Keratinocyte (primary cell): ENCODE results near the gene GPLD1. TPM values are rescaled to one million over a fixed set of nuclear protein-coding genes. Genes with fewer than 3 reads are reported as not detected.

Experiments used
- DNase-seq: peaks from one replicate; pipeline ENCODE4 v3.0.0-alpha.2; 2011; ENCODE audit warnings: low read depth, missing footprints, low spot score
- FAIRE-seq: peaks from 2 replicates; lab custom pipeline; 2011; peaks lifted over from hg19 to GRCh38; lab: Jason Lieb, UNC
- H2AFZ ChIP-seq: 2 replicates; pipeline ENCODE4 v1.6.0; 2012; ENCODE audit warnings: low read length, control low read depth, inconsistent platforms; ENCODE audit not compliant: control insufficient read depth
- H3K27ac ChIP-seq: 2 replicates; pipeline ENCODE4 v1.5.1; 2011; ENCODE audit warnings: low read length; ENCODE audit not compliant: control insufficient read depth, insufficient read depth
- H3K27me3 ChIP-seq: 3 replicates; pipeline ENCODE4 v1.6.0; 2011; ENCODE audit warnings: low read length; ENCODE audit not compliant: control insufficient read depth, insufficient read depth; ENCODE audit errors: extremely low read depth
- H3K36me3 ChIP-seq, 2 experiments: 2 replicates in 1 of 2; 3 replicates in 1 of 2; pipeline ENCODE4 v1.5.1; 2011; ENCODE audit warnings: low read length in 2 of 2, mild to moderate bottlenecking in 1 of 2; ENCODE audit not compliant: control insufficient read depth in 2 of 2, insufficient read depth in 2 of 2; ENCODE audit errors: extremely low read depth in 1 of 2
- H3K4me1 ChIP-seq: 3 replicates; pipeline ENCODE4 v1.5.1; 2011; ENCODE audit warnings: low read length; ENCODE audit not compliant: control insufficient read depth, insufficient read depth; ENCODE audit errors: extremely low read depth
- H3K4me2 ChIP-seq: 3 replicates; pipeline ENCODE4 v1.6.0; 2011; ENCODE audit warnings: low read depth, low read length; ENCODE audit not compliant: control insufficient read depth, insufficient read depth; ENCODE audit errors: extremely low read depth
- H3K4me3 ChIP-seq, 3 experiments: fragments of 200-600 bp in 1 of 3; sonication (generic) in 1 of 3; 2 replicates in 2 of 3; 3 replicates in 1 of 3; pipeline ENCODE4 v1.5.1; 2011 to 2016; ENCODE audit warnings: low read length in 3 of 3, mild to moderate bottlenecking in 3 of 3, control low read depth in 2 of 3, inconsistent platforms in 1 of 3, low read depth in 1 of 3, mixed read lengths in 1 of 3, mixed run types in 1 of 3, moderate library complexity in 1 of 3; ENCODE audit not compliant: control insufficient read depth in 2 of 3, insufficient read depth in 2 of 3; ENCODE audit errors: extremely low read depth in 1 of 3
- H3K79me2 ChIP-seq: 2 replicates; pipeline ENCODE4 v1.6.0; 2012; ENCODE audit warnings: low read length; ENCODE audit not compliant: control insufficient read depth, insufficient read depth
- H3K9ac ChIP-seq: 3 replicates; pipeline ENCODE4 v1.6.0; 2011; ENCODE audit warnings: low read length; ENCODE audit not compliant: control insufficient read depth, insufficient read depth; ENCODE audit errors: extremely low read depth
- H3K9me1 ChIP-seq: 3 replicates; pipeline ENCODE4 v1.6.0; 2011; ENCODE audit warnings: low read length; ENCODE audit not compliant: control insufficient read depth, insufficient read depth; ENCODE audit errors: extremely low read depth
- H3K9me3 ChIP-seq: 2 replicates; pipeline ENCODE4 v1.5.1; 2012; ENCODE audit warnings: low read depth, low read length; ENCODE audit not compliant: control insufficient read depth
- H4K20me1 ChIP-seq: 3 replicates; pipeline ENCODE4 v1.6.0; 2011; ENCODE audit warnings: low read length; ENCODE audit not compliant: control insufficient read depth, insufficient read depth; ENCODE audit errors: extremely low read depth
- EZH2 ChIP-seq: IDR thresholded peaks from one replicate; pipeline ENCODE4 v1.6.1; 2012; ENCODE audit warnings: inconsistent platforms, mild to moderate bottlenecking, low read length, moderate library complexity
- dilution Hi-C: fragments of 300-500 bp; cut with MboI; formaldehyde crosslinking; loops from one replicate; pipeline ENCODE4 v1.7.0; 2020; ENCODE audit warnings: low sequenced_read_pairs; ENCODE audit not compliant: extremely low pct_ligation_motif_present
- polyA plus RNA-seq, 5 experiments: library from polyadenylated mRNA; depleted of rRNA in 3 of 5; stranded (reverse) in 3 of 5; stranded (forward) in 1 of 5; unstranded in 1 of 5; fragments of >200 nt; gene quantifications; 1 replicate in 1 of 5; 2 replicates in 3 of 5; 3 replicates in 1 of 5; pipeline versions ENCODE4 v1.2.1 to v1.2.3, GENCODE V29; 2011 to 2012; ENCODE audit warnings: missing spikeins in 2 of 5, low read depth in 1 of 5, low replicate concordance in 1 of 5
- TF ChIP-seq, protein P1 (sequence below), 3 experiments: IDR thresholded peaks in 1 of 3; conservative IDR thresholded peaks in 1 of 3; optimal IDR thresholded peaks in 1 of 3; 2 replicates in 2 of 3; 3 replicates in 1 of 3; pipeline versions ENCODE3 to v1.5.1; 2011; ENCODE audit warnings: low read length in 3 of 3, mild to moderate bottlenecking in 3 of 3, moderate library complexity in 2 of 3, control low read depth in 1 of 3, inconsistent platforms in 1 of 3; ENCODE audit not compliant: insufficient read depth in 2 of 3; ENCODE audit errors: extremely low read depth in 1 of 3

GPLD1 gene
- polyA plus RNA-seq, 1 donor (not counting 4 experiments of a cell fraction or from before 2014, with no cell fraction given) = 0.07 TPM

DNA sequence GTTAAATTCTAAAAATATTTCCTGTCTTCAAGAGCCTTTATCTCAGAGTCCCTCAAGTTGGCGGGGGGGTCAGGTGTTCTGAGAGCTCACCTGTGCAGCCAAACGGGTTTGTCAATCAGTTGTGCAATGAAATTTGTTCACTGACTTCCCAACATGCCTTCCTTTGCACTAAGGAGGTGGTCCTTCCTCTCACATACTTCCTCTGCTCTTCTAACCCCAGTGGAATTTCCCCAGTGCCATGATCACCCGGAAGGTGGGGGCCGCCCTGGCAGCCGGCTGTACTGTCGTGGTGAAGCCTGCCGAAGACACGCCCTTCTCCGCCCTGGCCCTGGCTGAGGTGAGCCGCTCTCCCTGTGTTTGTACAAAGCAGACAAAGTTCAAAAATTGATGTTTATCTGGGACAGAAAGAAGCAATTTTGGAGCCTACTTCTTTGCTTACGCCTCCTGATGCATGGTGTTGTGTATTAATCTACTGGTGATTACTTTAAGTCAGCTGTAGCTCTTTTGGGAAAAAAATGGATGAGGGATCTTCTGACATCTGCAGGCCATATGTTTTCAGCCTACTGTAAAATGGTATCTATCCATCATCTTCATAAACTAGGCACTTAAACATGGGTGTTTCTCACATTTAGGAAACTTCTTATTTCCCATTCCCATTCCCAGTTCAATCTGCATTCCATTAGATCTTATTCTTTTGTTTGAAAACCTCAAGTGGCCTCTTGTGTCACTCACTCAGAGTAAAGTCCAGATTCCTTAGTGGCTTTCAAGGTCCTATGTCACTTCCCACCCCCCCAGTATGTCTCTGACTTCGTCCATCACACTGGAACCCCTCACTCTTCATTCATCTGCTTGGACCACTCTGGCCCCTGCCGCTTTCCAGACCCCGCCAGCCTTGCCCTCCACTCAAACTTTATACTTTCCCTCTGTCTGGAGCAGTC is 15.5 kb upstream of the GPLD1 start:
- H3K4me3 ChIP-seq = no peak overlapping the region
- no peak for TF ChIP-seq EZH2
- TF ChIP-seq, protein P1, sequence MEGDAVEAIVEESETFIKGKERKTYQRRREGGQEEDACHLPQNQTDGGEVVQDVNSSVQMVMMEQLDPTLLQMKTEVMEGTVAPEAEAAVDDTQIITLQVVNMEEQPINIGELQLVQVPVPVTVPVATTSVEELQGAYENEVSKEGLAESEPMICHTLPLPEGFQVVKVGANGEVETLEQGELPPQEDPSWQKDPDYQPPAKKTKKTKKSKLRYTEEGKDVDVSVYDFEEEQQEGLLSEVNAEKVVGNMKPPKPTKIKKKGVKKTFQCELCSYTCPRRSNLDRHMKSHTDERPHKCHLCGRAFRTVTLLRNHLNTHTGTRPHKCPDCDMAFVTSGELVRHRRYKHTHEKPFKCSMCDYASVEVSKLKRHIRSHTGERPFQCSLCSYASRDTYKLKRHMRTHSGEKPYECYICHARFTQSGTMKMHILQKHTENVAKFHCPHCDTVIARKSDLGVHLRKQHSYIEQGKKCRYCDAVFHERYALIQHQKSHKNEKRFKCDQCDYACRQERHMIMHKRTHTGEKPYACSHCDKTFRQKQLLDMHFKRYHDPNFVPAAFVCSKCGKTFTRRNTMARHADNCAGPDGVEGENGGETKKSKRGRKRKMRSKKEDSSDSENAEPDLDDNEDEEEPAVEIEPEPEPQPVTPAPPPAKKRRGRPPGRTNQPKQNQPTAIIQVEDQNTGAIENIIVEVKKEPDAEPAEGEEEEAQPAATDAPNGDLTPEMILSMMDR (optimal IDR thresholded peaks at IDR 0.05 in 1 of 3, IDR thresholded peaks at IDR 0.05 in 1 of 3, conservative IDR thresholded peaks at IDR 0.05 in 1 of 3; ENCODE audit: extremely low read depth in 1 of 3, insufficient read depth in 2 of 3, low read length in 3 of 3) = no peak
- no peaks in the 10 kb centered on the region for H3K27me3 ChIP-seq
- FAIRE-seq (no peak), DNase-seq (no peak)
- H3K9me1 ChIP-seq = no peaks in the 10 kb centered on the region
- no peaks in the 10 kb centered on the region for H3K79me2 ChIP-seq
- no peak overlapping the region for H3K9ac ChIP-seq
- no peak overlapping the region for H3K27ac ChIP-seq
- H3K36me3 ChIP-seq = no peaks in the 10 kb centered on the region
- dilution Hi-C loops = no loop called here
- H3K4me1 ChIP-seq = no peaks in the 10 kb centered on the region
- H3K9me3 ChIP-seq = no peaks in the 10 kb centered on the region
- no peaks in the 10 kb centered on the region for H4K20me1 ChIP-seq
- no peak overlapping the region for H2AFZ ChIP-seq
- no peak overlapping the region for H3K4me2 ChIP-seq

DNA sequence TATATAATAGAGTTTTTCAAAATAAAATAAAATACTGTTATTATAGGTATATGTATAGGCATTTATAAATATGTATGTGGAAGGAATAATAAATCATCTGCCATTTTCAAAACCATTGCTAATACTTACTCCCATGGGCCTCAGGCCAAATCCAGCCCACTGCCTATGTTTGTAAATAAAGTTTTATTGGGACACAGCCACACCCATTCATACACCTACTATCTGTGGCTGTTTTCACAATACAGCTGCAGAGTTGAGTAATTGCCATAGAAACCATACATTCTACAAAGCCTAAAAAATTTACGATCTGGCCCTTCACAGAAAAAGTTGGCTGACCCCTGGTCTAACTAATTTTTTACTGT is 14.9 kb upstream of the GPLD1 start:
- DNase-seq (no peak), FAIRE-seq (no peak)
- Histone ChIP-seq H4K20me1 (no peaks in the 10 kb centered on the region), H3K4me3 (no peak overlapping the region), H2AFZ (no peak overlapping the region), H3K36me3 (no peaks in the 10 kb centered on the region), H3K79me2 (no peaks in the 10 kb centered on the region), H3K27me3 (no peaks in the 10 kb centered on the region), H3K9me1 (no peaks in the 10 kb centered on the region), H3K4me2 (no peak overlapping the region), H3K9me3 (no peaks in the 10 kb centered on the region), H3K9ac (no peak overlapping the region), H3K27ac (no peak overlapping the region), H3K4me1 (no peaks in the 10 kb centered on the region)
- dilution Hi-C loops = no loop called here
- TF ChIP-seq EZH2 = no peak
- TF ChIP-seq, protein P1 (optimal IDR thresholded peaks at IDR 0.05 in 1 of 3, IDR thresholded peaks at IDR 0.05 in 1 of 3, conservative IDR thresholded peaks at IDR 0.05 in 1 of 3; ENCODE audit: extremely low read depth in 1 of 3, insufficient read depth in 2 of 3, low read length in 3 of 3) = no peak
